GM12874 (cell line): ENCODE measurements around the gene SCD5.

Source experiments
- TF ChIP-seq, protein P1 (sequence below): IDR thresholded peaks from 2 replicates; pipeline ENCODE4 v1.5.1; 2011; ENCODE audit warnings: low read depth, mild to moderate bottlenecking, control low read depth, low read length, moderate library complexity; ENCODE audit not compliant: insufficient read depth

The SCD5 gene

GRCh38 chr4:82604522-82604921 is 194.1 kb downstream of the SCD5 start:
- TF ChIP-seq, protein P1, sequence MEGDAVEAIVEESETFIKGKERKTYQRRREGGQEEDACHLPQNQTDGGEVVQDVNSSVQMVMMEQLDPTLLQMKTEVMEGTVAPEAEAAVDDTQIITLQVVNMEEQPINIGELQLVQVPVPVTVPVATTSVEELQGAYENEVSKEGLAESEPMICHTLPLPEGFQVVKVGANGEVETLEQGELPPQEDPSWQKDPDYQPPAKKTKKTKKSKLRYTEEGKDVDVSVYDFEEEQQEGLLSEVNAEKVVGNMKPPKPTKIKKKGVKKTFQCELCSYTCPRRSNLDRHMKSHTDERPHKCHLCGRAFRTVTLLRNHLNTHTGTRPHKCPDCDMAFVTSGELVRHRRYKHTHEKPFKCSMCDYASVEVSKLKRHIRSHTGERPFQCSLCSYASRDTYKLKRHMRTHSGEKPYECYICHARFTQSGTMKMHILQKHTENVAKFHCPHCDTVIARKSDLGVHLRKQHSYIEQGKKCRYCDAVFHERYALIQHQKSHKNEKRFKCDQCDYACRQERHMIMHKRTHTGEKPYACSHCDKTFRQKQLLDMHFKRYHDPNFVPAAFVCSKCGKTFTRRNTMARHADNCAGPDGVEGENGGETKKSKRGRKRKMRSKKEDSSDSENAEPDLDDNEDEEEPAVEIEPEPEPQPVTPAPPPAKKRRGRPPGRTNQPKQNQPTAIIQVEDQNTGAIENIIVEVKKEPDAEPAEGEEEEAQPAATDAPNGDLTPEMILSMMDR, result no peak

- TF ChIP-seq, protein P1, result no peak
Measured at GRCh38 chr4:82601242-82602015, 197.2 kb downstream of the SCD5 start.

- TF ChIP-seq, protein P1, result no peak
Measured at GRCh38 chr4:82599336-82599735, 199.3 kb downstream of the SCD5 start.

DNA sequence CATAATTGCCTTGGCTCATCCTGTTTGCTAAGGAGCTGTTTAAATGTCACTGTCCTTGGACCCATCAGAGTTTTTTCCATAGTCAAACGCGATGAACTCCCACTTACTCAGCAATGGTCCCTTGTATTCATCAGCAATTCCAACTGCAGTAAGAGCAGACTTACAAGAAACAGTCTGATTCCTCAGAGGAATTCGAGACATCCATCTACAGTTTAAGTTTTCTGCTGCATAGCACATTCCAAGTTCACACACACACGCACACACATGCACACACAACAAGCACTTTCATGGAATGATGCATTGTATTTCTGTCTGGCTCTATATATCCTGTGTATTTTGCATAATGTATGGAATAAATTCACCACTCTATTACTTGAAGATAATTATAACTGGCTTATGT is 204.1 kb downstream of the SCD5 start:
- TF ChIP-seq, protein P1, result no peak

DNA sequence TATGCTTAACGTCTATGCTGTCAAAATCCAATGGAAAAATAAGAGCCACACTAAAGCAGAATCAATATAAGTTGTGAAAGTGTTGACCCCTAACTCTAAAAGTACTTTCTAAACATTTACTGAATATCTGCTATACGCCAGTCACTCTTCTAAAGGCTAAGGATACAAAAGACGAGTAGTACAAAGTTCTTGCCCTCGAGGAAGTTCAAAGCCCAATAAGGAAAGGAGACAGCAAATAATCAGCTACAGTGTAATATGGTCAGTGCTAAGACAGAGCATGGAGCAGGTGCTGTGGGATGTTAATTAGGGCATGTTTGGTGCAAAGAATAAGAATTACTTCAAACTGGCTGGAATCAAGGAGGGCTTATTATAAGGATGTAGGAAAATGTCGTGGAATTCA is 205.2 kb downstream of the SCD5 start:
- TF ChIP-seq, protein P1, result no peak

DNA sequence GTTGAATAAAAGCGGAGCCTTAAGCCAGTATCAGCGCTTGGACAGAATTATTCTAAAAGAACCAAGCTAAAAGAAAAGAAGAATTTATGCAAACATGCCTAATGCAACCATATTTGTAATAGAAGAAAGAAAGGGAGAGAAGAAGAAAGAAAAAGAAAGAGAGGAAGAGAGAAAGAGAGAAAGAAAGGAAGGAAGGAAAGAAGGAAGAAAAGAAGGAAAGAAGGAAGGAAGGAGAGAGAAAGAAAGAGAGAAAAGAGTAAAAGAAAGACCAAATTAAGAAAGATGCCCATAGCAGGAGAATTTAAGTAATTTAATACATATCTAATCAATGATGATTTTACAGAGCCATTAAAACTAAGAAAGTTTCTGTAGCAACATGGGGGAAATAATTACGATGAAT is 206.0 kb downstream of the SCD5 start:
- TF ChIP-seq, protein P1, result no peak

DNA sequence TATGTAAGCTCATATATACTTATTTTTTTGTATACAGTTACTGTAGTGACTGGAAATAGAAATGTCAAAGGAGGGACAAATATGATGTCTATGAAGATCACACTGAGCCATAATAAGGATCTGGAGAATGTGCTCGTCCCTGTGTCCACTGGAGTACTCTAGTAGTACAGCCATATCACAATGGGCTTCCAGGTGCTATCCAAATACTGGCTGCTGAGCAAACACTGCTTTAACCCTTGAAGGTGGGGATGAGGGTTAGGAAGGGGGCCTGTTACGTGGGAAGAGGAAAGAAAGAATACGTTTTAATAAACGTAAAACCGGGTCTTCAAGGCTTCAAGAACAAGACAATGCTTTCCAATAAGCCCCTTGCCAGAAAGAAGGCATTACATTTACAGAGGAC is 207.0 kb downstream of the SCD5 start:
- TF ChIP-seq, protein P1, result no peak

GRCh38 chr4:82589756-82590155 is 208.8 kb downstream of the SCD5 start:
- TF ChIP-seq, protein P1, result no peak
